Spleen (tissue), 11 donors: ENCODE data around the gene TFF1. TPM values are rescaled to one million over a fixed set of nuclear protein-coding genes. Genes with fewer than 3 reads are reported as not detected.

Source experiments
- DNase-seq: peaks from one replicate; pipeline ENCODE4 v3.0.0-alpha.2; 2020
- H3K27ac ChIP-seq, 8 donors: fragments of 200-600 bp; sonication (generic) in 7 of 8; 1 replicate in 4 of 8; 2 replicates in 4 of 8; pipeline versions ENCODE4 v1.5.0 to v1.8.0; 2016 to 2021; ENCODE audit warnings: inconsistent platforms in 4 of 8, mild to moderate bottlenecking in 4 of 8, moderate library complexity in 1 of 8
- H3K27me3 ChIP-seq, 7 donors: fragments of 200-600 bp; sonication (generic) in 6 of 7; replicated peaks in 1 of 7; 1 replicate in 4 of 7; 2 replicates in 3 of 7; pipeline versions ENCODE4 v1.5.0 to v1.8.0; 2016 to 2021; ENCODE audit warnings: inconsistent platforms in 3 of 7, mild to moderate bottlenecking in 1 of 7
- H3K36me3 ChIP-seq, 6 donors: fragments of 200-600 bp; sonication (generic) in 5 of 6; 1 replicate in 4 of 6; 2 replicates in 2 of 6; pipeline versions ENCODE4 v1.5.0 to v1.8.0; 2016 to 2021; ENCODE audit warnings: inconsistent platforms in 2 of 6
- H3K4me1 ChIP-seq, 6 donors: fragments of 200-600 bp; sonication (generic) in 5 of 6; 1 replicate in 3 of 6; 2 replicates in 3 of 6; pipeline versions ENCODE4 v1.5.0 to v1.8.0; 2016 to 2021; ENCODE audit warnings: inconsistent platforms in 3 of 6
- H3K4me3 ChIP-seq, 8 donors: fragments of 200-600 bp; sonication (generic) in 7 of 8; 1 replicate in 4 of 8; 2 replicates in 4 of 8; pipeline versions ENCODE4 v1.5.0 to v1.8.0; 2016 to 2021; ENCODE audit warnings: inconsistent platforms in 4 of 8, mild to moderate bottlenecking in 4 of 8, moderate library complexity in 2 of 8
- H3K9me3 ChIP-seq, 8 donors: fragments of 200-600 bp; sonication (generic) in 7 of 8; 1 replicate in 4 of 8; 2 replicates in 4 of 8; pipeline versions ENCODE4 v1.5.0 to v1.8.0; 2016 to 2021; ENCODE audit warnings: inconsistent platforms in 4 of 8
- CTCF ChIP-seq, 11 experiments: fragments of 200-600 bp in 7 of 11; fragments of 450-650 bp in 4 of 11; sonication (generic) in 4 of 11; IDR thresholded peaks in 8 of 11; conservative IDR thresholded peaks in 3 of 11; 1 replicate in 7 of 11; 2 replicates in 4 of 11; pipeline versions ENCODE4 v1.4.0 to v1.8.0; 2016 to 2021; ENCODE audit warnings: antibody characterized with exemption in 11 of 11, inconsistent platforms in 4 of 11, mild to moderate bottlenecking in 1 of 11
- POLR2A ChIP-seq, 3 donors: fragments of 450-650 bp; IDR thresholded peaks; one replicate each; pipeline ENCODE4 v1.5.1; 2017; ENCODE audit warnings: antibody characterized with exemption in 3 of 3, mild to moderate bottlenecking in 1 of 3
- POLR2AphosphoS5 ChIP-seq, 3 donors: sonication (generic); formaldehyde crosslinking; IDR thresholded peaks; one replicate each; pipeline ENCODE4 v1.5.1; 2017; ENCODE audit warnings: antibody characterized with exemption in 3 of 3
- WGBS, 5 donors: extraction: QIAGEN DNeasy Blood & Tissue Kit in 3 of 5; methylation state at CpG; one replicate each; pipeline versions ENCODE4 v1.1.5 to v1.1.7; 2013 to 2018; 5-methylcytosine and 5-hydroxymethylcytosine counted together
- intact Hi-C: fragments of 100-400 bp; cut with DNase I; formaldehyde crosslinking; loops from one replicate; pipeline ENCODE4 v1.15.0; 2023; ENCODE audit warnings: low total_unique reads
- polyA plus RNA-seq, 3 donors: library from polyadenylated mRNA; stranded (reverse); fragments of 200-250 nt; gene quantifications; one replicate each; pipeline ENCODE4 v1.2.1, GENCODE V29; 2013
- total RNA-seq, 7 donors: library from RNA; depleted of rRNA in 3 of 7; stranded (reverse); fragments of >200 nt in 3 of 7; fragmentation: NEBNext Ultra II Directional in 4 of 7; extraction: Animal tissue kit (Norgen Biotek cat#: 25700) in 4 of 7; gene quantifications; one replicate each; pipeline versions ENCODE4 v1.1.0 to v1.2.1, GENCODE V29; 2016 to 2021
- donor health status: healthy with polysubstance abuse.
- donor health status: DM: no; HTN: no; CAD: no; lungs with moderate emphysema.
- donor health status: DM: no; HTN: no; CAD: no.
- donor health status: Bipolar disorder and iron deficiency.
- donor health status: healthy.
- donor health status: DM: no; HTN: no; CAD: no.
- donor health status: DM: yes; HTN: yes; CAD: no.

The TFF1 gene
- total and polyA plus RNA-seq, 10 donors = not detected

GRCh38 chr21:42317341-42317741 lies 49.0 kb downstream of the TFF1 start:
- 81 to 91% (median 86%) methylated on average over 6 to 8 of the region's 8 CpGs for WGBS, 5 donors
- Histone ChIP-seq H3K4me3 (no peak overlapping the region), H3K36me3 (no peaks in the 10 kb centered on the region), H3K9me3 (no peaks in the 10 kb centered on the region), H3K27me3 (peaks cover 0 to 18% (median 0%) of the 10 kb centered on the region in 7 donors), H3K4me1 (peaks cover 10 to 61% (median 34%) of the 10 kb centered on the region in 6 donors), H3K27ac (no peak overlapping the region)
- TF ChIP-seq POLR2A (IDR thresholded peaks at IDR 0.05) = no peak
- DNase-seq = no peak
- intact Hi-C loops = no loop called here

- 82 to 94% (median 86%) methylated on average over 11 to 16 of the region's 16 CpGs for WGBS, 5 donors
- no peaks in the 10 kb centered on the region for H3K36me3 ChIP-seq
- DNase-seq = peak; percentile 68
Observed at GRCh38 chr21:42316891-42317290, 49.4 kb downstream of the TFF1 start.

GRCh38 chr21:42315296-42315891 lies 50.9 kb downstream of the TFF1 start, which contains the start of gene TFF3:
Gene TFF3, minus strand, starts transcription at chr21:42315409. Its CDS starts 35 bp downstream, at chr21:42315374.
- Histone ChIP-seq H3K27me3 (peaks cover 0 to 19% (median 0%) of the 10 kb centered on the region in 7 donors), H3K4me3 (peak within 1 kb of the TSS in 2 of 8 donors; percentile 22 to 52), H3K9me3 (no peaks in the 10 kb centered on the region), H3K4me1 (peaks cover 10 to 75% (median 42%) of the 10 kb centered on the region in 6 donors), H3K36me3 (no peaks in the 10 kb centered on the region), H3K27ac (peak within 1 kb of the TSS in 5 of 8 donors; percentile 38 to 73 (median 65))
- WGBS, 5 donors = 71 to 91% (median 79%) methylated on average over 14 to 15 of the region's 15 CpGs
- intact Hi-C loops = no loop called here
- DNase-seq = peak; percentile 79
- TF ChIP-seq POLR2AphosphoS5 (IDR thresholded peaks at IDR 0.05) (peak; percentile 48 to 81 (median 79)), POLR2A (IDR thresholded peaks at IDR 0.05) (no peak)

More at GRCh38 chr21:42316891-42317290, 49.4 kb downstream of the TFF1 start:
- Histone ChIP-seq H3K27me3 (peaks cover 0 to 19% (median 0%) of the 10 kb centered on the region in 7 donors), H3K4me1 (peaks cover 10 to 65% (median 37%) of the 10 kb centered on the region in 6 donors), H3K9me3 (no peaks in the 10 kb centered on the region), H3K4me3 (no peak overlapping the region), H3K27ac (no peak overlapping the region)
- TF ChIP-seq CTCF (IDR thresholded peaks at IDR 0.05 in 8 of 11, conservative IDR thresholded peaks at IDR 0.05 in 3 of 11) (no peak), POLR2AphosphoS5 (IDR thresholded peaks at IDR 0.05) (peak in 1 of 3 donors; percentile 33)
- intact Hi-C loops = no loop called here

DNA sequence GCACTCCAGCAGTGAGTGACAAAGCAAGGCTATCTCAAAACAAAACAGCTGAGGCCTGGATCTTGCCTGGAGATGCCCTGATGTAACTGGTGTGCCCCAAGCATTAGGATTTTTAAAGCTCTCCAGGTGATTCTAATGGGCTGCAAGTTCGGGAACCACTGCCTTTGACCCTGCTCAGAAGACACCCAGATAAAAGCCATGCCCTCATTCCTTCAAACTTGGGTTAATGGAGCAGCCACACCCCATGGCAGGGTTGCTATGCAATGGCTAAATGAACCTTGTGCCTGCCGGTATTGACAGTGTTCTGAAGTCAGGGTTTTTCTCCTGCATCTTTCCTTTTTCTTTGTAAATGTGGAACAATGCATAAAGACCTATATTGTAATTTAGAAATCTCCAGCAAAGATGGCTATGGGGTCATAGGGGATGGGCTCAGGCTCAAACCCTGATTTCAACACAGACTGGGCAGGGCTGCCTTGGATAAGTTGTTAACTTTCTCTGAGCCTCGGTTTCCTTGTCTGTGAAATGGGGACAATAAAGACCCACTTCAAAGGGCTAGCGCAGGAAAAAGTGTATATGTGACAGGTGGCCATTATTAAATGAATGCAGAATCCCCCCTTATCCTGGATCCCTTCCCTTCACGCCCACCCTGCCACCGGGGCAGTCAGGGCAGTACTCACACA lies 51.6 kb downstream of the TFF1 start:
- Histone ChIP-seq H3K4me3 (peak overlapping the region in 2 of 8 donors; percentile 22 to 52), H3K4me1 (peaks cover 13 to 75% (median 42%) of the 10 kb centered on the region in 6 donors), H3K36me3 (no peaks in the 10 kb centered on the region), H3K27me3 (peaks cover 0 to 23% (median 0%) of the 10 kb centered on the region in 7 donors), H3K27ac (peak overlapping the region in 5 of 8 donors; percentile 38 to 73 (median 65)), H3K9me3 (no peaks in the 10 kb centered on the region)
- intact Hi-C loops = no loop called here
- TF ChIP-seq POLR2A (IDR thresholded peaks at IDR 0.05) = no peak
- TF ChIP-seq CTCF (IDR thresholded peaks at IDR 0.05 in 8 of 11, conservative IDR thresholded peaks at IDR 0.05 in 3 of 11) = no peak
- TF ChIP-seq POLR2AphosphoS5 (IDR thresholded peaks at IDR 0.05) = no peak
- DNase-seq = no peak
- 83 to 90% (median 87%) methylated on average over 6 of the region's 6 CpGs for WGBS, 5 donors

GRCh38 chr21:42313501-42313969 lies 52.8 kb downstream of the TFF1 start:
- TF ChIP-seq POLR2AphosphoS5 (IDR thresholded peaks at IDR 0.05) (peak; percentile 38 to 75 (median 45)), POLR2A (IDR thresholded peaks at IDR 0.05) (no peak)
- H3K27me3 ChIP-seq = peaks cover 0 to 35% (median 6%) of the 10 kb centered on the region in 7 donors
- H3K27ac ChIP-seq = peak overlapping the region in 6 of 8 donors; percentile 20 to 73 (median 64)
- intact Hi-C loops = no loop called here
- H3K4me3 ChIP-seq = peak overlapping the region in 3 of 8 donors; percentile 19 to 52 (median 31)
- 45 to 72% (median 65%) methylated on average over 12 to 13 of the region's 13 CpGs for WGBS, 5 donors
- H3K9me3 ChIP-seq = no peaks in the 10 kb centered on the region
- H3K36me3 ChIP-seq = no peaks in the 10 kb centered on the region
- no peak for DNase-seq
- H3K4me1 ChIP-seq = peaks cover 9 to 74% (median 40%) of the 10 kb centered on the region in 6 donors
